ENCODE results near the gene PUSL1. TPM values are rescaled to one million over a fixed set of nuclear protein-coding genes. Genes with fewer than 3 reads are reported as not detected.

The PUSL1 gene
- total RNA-seq, 1 experiment from 2014 or later = 18.9 TPM

DNA sequence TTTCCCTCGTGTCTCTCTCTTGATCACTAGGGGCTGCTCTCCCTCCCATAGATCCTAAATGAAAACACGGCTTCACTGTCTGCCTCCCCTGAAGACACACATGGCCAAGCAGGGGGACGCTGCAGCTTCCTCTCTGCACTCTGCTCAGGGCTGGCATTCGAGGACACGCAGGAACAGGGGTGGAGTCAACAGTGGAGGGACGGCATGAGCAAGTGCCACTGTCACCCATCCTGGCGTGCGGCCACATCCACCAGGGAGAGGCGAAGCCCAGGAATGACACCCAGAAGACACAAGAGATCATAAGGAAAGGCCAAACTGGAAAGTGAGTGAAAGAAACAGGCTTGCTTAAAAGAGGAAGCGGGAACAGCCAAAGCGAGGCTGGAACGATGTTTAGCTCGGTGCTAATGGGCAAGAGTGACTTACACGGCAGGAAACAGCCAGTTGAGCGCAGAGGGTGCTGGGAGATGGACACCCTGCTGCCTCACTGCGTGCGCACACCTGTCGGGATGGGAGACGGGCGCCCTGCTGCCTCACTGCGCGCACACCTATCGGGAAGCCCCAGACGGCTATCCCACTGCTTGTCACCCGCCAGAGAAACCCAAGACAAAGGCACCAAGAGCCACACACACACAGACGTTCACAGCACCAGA is 48.3 kb upstream of the PUSL1 start:
- Histone ChIP-seq H3F3A (ENCODE audit: insufficient read depth, low read depth) (peaks cover 4% of the 10 kb centered on the region), H3K4me2 (no peak overlapping the region), H3K27me3 (ENCODE audit: insufficient read depth, low read depth) (no peaks in the 10 kb centered on the region), H3K36me3 (ENCODE audit: low read depth) (0 out of 2 replicates have a peak, but pooled peaks cover 12% of the 10 kb centered on the region), H3K27ac (no peak overlapping the region; the same call in 1 of the 2 replicates), H3K4me1 (replicated peaks; ENCODE audit: insufficient read depth) (no peaks in the 10 kb centered on the region), H3K9me2 (ENCODE audit: insufficient read depth) (no peaks in the 10 kb centered on the region), H3K79me2 (ENCODE audit: low read depth) (peaks cover 7% of the 10 kb centered on the region; the same call in 1 of the 2 replicates), H4K20me1 (ENCODE audit: insufficient read depth) (peaks cover 34% of the 10 kb centered on the region), H3K4me3 (no peak overlapping the region), H2AFZ (no peak overlapping the region), H3K9me3 (ENCODE audit: insufficient read depth, low read depth) (no peaks in the 10 kb centered on the region)
- BruUV-seq (replicated peaks) = no TSS peak
- DNase-seq = no peak
- TF ChIP-seq CTCF (conservative IDR thresholded peaks at IDR 0.05) = no peak
- TF ChIP-seq EZH2 (IDR thresholded peaks at IDR 0.05; ENCODE audit: low read depth) = no peak
- ChIA-PET POLR2A (ENCODE audit: unreplicated experiment) (no interaction called here), CTCF (no interaction called here)
- intact Hi-C loops (cut with micrococcal nuclease; ENCODE audit: unreplicated experiment) = no loop called here

DNA sequence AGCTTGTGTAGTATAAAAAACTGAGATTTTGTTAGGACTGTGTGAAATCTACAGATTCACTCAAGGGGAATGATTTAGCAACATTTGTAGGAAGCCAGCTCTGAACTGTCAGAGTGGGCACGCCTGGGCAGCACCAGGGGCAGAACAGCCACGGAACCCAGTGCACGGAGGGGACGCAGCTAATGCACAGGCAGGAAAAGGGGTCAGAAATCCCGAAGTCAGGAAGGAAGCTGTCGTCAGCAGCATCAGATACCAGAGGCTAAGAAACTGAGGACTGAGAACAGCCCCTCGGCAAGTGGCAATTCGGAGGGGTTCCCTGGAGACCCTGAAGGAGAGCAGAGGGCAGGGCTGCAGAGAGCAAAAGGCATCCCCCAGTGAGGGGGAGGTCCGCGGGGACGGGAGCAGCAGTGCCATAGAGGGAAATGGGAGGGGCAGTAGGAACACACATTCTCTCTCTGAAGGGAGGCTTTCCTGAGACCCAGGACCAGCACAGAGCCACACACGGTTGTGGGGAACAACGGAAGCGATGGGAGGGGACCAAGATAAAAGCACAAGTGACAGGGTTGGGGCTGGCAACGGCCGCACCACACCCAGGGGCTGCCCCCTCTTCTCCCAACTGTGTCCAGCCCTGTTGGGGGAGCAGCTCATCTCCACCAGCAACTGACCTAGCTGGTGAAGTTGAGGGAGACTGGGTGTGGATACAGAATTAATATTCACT is 47.4 kb upstream of the PUSL1 start:
- Histone ChIP-seq H3K27me3 (ENCODE audit: insufficient read depth, low read depth) (no peaks in the 10 kb centered on the region), H3K36me3 (ENCODE audit: low read depth) (0 out of 2 replicates have a peak, but pooled peaks cover 12% of the 10 kb centered on the region), H3K4me2 (no peak overlapping the region), H3F3A (ENCODE audit: insufficient read depth, low read depth) (peaks cover 13% of the 10 kb centered on the region), H3K4me1 (replicated peaks; ENCODE audit: insufficient read depth) (no peaks in the 10 kb centered on the region), H4K20me1 (ENCODE audit: insufficient read depth) (peaks cover 34% of the 10 kb centered on the region), H3K4me3 (no peak overlapping the region), H3K79me2 (ENCODE audit: low read depth) (peaks cover 9% of the 10 kb centered on the region; the same call in 1 of the 2 replicates), H2AFZ (no peak overlapping the region), H3K9me3 (ENCODE audit: insufficient read depth, low read depth) (no peaks in the 10 kb centered on the region), H3K27ac (no peak overlapping the region; the same call in 1 of the 2 replicates), H3K9me2 (ENCODE audit: insufficient read depth) (no peaks in the 10 kb centered on the region)
- ChIA-PET CTCF (no interaction called here), POLR2A (ENCODE audit: unreplicated experiment) (no interaction called here)
- no TSS peak for BruUV-seq (replicated peaks)
- no peak for DNase-seq
- no peak for TF ChIP-seq EZH2 (IDR thresholded peaks at IDR 0.05; ENCODE audit: low read depth)
- no peak for TF ChIP-seq CTCF (conservative IDR thresholded peaks at IDR 0.05)
- intact Hi-C loops (cut with micrococcal nuclease; ENCODE audit: unreplicated experiment) = no loop called here

- TF ChIP-seq CTCF (conservative IDR thresholded peaks at IDR 0.05) (no peak), EZH2 (IDR thresholded peaks at IDR 0.05; ENCODE audit: low read depth) (no peak)
- intact Hi-C loops (cut with micrococcal nuclease; ENCODE audit: unreplicated experiment) = no loop called here
- ChIA-PET POLR2A (ENCODE audit: unreplicated experiment) (no interaction called here), CTCF (no interaction called here)
- Histone ChIP-seq H2AFZ (no peak overlapping the region), H3K4me1 (replicated peaks; ENCODE audit: insufficient read depth) (no peaks in the 10 kb centered on the region), H3K79me2 (ENCODE audit: low read depth) (peaks cover 17% of the 10 kb centered on the region), H3K9me2 (ENCODE audit: insufficient read depth) (no peaks in the 10 kb centered on the region), H3F3A (ENCODE audit: insufficient read depth, low read depth) (peaks cover 16% of the 10 kb centered on the region; the same call in 1 of the 2 replicates), H3K9me3 (ENCODE audit: insufficient read depth, low read depth) (no peaks in the 10 kb centered on the region), H3K27ac (no peak overlapping the region), H3K27me3 (ENCODE audit: insufficient read depth, low read depth) (no peaks in the 10 kb centered on the region), H3K4me2 (no peak overlapping the region), H3K36me3 (ENCODE audit: low read depth) (peaks cover 12% of the 10 kb centered on the region; the same call in 1 of the 2 replicates), H3K4me3 (no peak overlapping the region), H4K20me1 (ENCODE audit: insufficient read depth) (peaks cover 36% of the 10 kb centered on the region)
- no peak for DNase-seq
- BruUV-seq (replicated peaks) = no TSS peak
These were observed 46.3 kb upstream of the PUSL1 start for GRCh38 chr1:1262071-1262470.
